ENCODE data around the gene NUAK2.
"Not testable (repeated sequence)": the region's sequence is repeated elsewhere in the genome, so short reads cannot be mapped to it uniquely, and the experiment has no call there.

NUAK2 gene

GRCh38 chr1:205294175-205294917 is 27.2 kb downstream of the NUAK2 start:
- no peak for DNase-seq

GRCh38 chr1:205293350-205294074 is 28.0 kb downstream of the NUAK2 start:
- no peak for DNase-seq

GRCh38 chr1:205291596-205291995 is 29.9 kb downstream of the NUAK2 start:
- no peak for DNase-seq

DNA sequence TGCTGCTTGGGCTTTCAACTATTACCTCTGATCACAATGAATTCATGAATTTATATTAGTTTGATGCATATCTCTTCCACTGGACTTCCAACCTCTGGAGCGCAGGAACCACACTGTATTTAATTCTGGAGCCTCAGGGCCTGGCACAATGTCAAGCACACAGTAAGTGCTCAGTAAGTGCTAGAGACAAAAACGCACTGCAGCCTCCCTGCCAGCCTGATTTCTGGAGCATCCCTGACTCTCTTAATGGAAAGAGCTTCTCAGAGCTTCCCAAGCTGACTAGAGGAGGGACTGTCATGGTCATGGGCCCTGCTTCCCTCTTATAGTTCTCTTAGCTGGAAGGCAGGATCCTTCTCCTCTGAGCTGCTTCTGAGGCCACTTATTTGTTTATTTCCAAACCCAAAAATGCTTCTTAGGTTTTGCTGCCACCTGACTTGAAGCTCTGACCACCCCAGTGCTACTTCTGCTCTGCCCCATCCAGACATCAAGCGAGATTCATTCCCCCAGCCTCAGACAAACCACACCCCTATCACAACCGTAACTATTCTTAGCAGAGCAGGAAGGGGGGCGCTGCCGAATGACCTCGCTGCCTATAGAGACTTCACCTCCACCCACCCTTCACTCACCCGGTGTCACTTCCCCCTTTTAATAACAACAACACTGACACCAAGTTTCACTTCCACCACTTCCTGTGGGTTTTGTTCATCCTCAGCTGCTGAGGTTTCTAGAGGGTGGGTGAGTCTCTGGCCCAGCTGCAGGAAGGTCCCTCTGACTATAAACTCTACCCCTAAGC is 33.6 kb downstream of the NUAK2 start:
- DNase-seq: no peak

DNA sequence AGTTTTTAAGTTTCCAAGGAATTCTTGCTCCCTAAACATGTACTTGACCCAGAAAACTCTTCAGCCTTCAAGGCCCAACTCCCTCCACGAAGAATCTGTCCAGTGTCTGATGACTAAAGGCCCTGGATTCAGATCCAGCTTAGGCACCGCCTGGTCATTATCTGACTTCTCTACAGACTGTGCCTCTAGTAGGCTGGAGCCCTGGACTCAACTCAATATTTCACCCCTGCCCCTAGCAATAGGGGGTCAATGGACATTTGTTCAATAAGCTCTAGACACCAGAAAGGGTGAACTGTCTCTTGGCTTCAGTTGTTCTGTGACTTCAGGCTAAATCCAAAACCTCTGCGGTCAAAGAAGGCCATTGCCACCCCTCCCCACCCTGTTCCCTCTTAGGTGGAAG is 34.5 kb downstream of the NUAK2 start:
- no peak for DNase-seq

- no peak for DNase-seq
Measured at GRCh38 chr1:205286335-205286950, 35.1 kb downstream of the NUAK2 start.

DNA sequence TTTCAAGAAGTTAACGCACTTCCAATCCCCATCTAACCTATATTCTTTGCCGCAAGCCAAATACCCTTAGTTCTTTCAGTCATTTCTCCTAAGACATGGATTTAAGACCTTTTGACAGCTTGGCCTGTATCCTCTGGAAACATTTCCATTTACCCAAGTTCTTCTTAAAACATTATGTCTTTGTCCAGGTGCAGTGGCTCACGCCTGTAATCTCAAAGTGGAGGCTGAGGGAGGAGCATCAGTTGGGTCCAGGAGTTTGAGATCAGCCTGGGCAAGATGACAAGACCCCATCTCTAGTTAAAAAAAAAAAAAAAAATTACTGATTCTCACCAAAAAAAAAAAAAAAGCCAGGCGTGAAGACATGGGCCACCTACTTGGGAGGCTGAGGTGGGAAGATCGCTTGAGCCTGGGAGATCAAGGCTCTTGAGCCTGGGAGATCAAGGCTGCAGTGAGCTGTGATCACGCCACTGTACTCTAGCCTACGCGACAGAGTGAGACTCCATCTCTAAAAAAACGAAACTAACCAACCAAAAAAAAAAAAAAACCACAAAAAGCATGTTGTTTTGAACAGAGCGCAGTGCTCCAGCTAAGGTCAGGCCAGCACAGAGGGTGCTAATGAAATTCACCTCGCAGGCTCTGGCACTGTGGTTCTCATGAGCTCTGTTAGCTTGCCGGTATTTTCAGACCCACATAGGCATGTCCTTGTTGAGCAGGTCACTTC is 36.0 kb downstream of the NUAK2 start:
- no peak for DNase-seq

DNA sequence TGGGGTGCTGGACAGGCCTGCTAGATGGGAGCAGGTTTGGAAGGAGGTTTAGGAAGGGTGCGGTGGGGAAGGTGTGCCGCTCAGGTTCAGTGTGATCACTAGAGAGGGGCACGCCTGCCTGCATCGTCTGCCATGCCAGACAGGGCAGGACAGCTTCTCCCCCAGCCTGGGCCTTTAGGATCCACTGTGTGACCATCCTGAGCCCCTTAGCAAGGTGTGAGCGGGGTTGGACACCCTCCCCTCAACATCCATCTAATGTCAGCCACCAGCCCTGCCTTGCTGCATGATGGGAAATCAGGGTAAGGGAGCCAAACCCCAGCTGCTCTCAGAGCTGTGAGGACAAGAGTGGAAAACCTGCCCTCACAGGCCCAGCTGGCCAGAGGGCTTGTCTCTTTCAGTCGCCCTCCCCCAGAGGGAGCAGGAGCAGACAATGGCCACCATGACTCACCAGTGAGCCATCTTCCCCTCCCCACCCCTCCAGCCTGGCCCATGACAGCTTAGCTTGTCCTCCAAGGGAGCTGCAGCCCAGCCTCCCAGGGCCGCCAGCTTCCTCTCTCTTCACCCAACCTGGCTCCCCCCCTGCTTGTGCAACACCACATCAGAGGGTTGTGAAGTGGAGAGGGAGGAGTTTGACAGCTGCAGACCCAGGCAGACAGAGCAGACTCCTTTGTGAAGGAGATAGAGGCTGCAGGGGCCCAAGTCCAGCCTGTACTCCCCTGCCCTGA is 37.0 kb downstream of the NUAK2 start:
- DNase-seq: peak; percentile 83

DNA sequence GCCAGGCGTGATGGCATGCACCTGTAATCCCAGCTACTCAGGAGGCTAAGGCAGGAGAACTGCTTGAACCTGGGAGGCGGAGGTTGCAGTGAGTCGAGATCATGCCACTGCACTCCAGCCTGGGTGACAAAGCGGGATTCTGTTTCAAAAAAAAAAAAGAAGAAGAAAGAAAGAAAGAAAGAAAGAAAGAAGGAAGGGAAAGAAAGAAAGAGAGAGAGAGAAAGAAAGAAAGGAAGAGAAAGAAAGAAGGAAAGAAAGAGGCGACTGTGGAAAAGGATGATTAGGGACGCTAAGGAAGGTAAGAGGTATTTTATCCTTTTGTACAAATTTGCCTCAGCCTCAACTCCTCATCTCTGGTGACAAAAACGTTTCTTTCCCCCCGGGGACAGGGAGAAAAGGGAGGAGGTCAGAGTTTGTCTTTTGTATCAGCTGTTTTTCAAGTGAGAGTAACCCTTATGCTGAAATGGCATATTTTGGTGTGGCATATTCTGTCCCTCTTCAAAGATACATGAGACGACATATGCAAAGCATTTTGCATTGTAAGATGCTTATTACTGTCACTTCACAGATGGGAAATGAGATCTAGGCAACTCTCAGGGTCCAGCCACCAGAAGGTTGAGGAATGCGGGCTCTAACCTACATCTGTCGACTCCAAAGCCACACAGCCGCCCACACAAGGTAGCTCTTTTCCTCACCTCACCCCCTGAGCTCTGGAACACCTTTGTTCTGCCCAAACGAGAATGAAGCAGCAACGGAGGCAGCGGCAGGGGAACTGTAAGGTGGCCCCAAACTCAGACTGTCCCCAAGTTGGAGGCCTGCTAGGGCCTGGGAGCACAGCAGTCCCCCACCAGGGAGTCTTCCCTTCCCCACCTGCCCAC is 38.0 kb downstream of the NUAK2 start:
- DNase-seq: no peak

DNA sequence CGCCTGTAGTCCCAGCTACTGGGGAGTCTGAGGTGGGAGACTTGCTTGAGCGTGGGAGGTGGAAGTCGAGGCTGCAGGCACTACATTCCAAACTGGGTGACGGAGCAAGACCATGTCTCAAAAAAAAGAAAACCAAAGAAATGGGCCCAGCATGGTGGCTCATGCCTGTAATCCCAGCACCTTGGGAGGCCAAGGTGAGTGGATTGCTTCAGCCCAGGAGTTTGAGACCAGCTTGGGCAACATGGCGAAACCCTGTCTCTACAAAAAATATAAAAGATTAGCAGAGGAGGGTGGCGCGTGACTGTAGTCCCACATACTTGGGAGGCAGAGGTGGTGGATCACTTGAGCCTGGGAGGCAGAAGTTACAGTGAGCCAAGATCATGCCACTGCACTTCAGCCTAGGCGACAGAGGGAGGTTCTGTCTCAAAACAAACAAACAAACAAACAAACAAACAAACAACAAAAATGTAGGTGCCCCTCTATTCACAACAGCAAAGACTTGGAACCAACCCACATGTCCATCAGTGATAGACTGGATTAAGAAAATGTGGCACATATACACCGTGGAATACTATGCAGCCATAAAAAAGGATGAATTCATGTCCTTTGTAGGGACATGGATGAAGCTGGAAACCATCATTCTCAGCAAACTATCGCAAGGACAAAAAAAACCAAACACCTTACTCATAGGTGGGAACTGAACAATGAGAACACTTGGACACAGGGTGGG is 40.7 kb downstream of the NUAK2 start:
- not testable (repeated sequence) for DNase-seq

DNA sequence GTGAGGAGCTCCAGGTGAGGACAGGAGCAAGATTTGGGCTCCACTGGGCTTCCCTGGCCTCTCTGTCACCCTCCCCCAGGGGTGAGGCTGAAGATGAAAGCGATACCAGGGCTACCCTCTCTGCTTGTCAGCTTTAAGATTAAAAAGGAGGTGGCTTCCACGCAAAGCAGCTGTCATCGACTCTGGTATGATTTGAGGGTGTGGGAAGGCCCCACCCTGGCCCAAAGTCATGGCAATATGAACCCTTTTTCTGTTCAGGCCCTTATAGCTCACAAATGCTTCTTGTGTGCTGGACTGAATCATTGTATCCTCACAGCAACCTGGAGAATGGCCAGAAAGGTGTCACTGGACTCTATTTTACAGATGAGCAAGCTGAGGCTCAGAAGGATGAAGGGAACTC is 41.6 kb downstream of the NUAK2 start:
- no peak for DNase-seq

- no peak for DNase-seq
Measured at GRCh38 chr1:205276689-205277065, 44.9 kb downstream of the NUAK2 start.

GRCh38 chr1:205275916-205276688 is 45.4 kb downstream of the NUAK2 start:
- no peak for DNase-seq

GRCh38 chr1:205275133-205275532 is 46.4 kb downstream of the NUAK2 start:
- no peak for DNase-seq

- DNase-seq: no peak
Measured at GRCh38 chr1:205274041-205274691, 47.4 kb downstream of the NUAK2 start.

DNA sequence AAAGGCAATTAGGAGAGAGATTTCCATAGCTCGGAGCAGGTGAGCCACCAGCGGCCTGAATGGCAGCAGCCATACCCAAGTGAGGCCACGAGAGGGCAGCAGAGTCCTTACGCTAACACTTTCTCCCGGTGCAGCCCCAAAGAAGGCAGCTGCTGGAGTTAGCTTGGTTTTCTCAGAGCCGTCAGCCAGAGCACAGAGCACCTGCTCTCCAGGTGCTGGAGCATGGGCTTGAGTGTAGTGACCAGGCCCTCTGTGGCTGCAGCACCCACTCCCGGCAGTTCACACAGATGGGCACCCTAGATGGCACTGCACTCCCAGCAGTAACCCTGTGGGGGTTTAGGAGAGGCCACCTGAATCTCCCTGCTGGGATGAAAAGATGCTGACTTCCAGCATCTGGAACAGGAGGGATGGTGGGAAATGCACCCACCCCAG is 48.0 kb downstream of the NUAK2 start:
- DNase-seq: peak; percentile 97

DNA sequence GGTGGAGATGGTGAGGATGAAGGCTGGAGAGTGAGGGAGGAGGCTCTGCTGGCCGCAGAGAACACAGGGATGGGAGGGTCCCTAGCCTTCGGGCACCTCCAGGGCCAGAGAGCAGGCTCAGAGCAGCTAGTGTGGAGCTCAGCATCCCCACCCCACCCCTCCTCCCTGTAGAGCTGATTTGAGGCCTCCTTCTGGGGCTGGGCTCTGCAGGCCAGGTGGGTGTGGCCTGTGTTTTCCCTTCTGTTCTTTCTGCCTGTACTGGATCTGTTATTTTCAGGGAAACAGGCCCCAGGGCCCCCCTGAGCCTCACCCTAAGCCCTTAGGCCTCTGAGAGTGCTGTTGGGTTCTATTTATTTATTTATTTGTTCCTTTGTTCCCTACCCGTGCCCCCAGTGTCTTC is 49.0 kb downstream of the NUAK2 start:
- DNase-seq: no peak

DNA sequence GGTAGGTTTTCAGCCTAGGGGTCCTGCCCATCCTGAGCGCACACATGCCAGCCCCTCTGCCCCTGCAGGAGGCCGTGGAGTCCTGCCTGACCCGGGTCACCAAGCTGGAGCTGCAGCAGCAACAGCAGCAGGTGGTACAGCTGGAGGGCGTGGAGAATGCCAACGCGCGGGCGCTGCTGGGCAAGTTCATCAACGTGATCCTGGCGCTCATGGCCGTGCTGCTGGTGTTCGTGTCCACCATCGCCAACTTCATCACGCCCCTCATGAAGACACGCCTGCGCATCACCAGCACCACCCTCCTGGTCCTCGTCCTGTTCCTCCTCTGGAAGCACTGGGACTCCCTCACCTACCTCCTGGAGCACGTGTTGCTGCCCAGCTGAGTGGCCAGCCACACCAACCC is 49.8 kb downstream of the NUAK2 start:
- no peak for DNase-seq

DNA sequence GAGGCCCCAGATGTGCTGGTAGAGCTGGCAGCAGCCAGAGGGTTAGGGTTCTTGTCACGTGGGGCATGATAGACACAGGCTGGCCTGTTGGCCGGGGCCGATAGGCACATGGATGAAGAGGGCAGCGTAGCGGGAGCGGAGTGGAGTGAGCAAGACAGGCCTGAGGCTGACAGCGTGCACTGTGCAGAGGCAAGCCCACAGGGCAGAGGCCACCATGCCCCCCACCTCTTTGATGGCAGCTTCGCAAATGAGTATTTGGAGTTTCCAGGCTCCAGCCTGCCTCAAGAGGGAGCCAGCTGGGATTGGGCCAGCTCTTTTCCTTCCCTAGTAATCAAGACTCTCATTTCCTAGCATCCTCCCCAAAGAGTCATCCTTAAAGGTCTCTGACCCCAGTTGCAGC is 50.3 kb downstream of the NUAK2 start:
- DNase-seq: no peak
